ENCODE data around the gene UBE3C. TPM values are rescaled to one million over a fixed set of nuclear protein-coding genes. Genes with fewer than 3 reads are reported as not detected.
A peak's percentile ranks its signal among the peaks of the same experiment; 100 is the strongest.

Gene UBE3C
- total and polyA plus RNA-seq, 2 of the 13 experiments (the other 11 are each of a cell fraction or from before 2014, with no cell fraction given), result 27.0 to 48.2 TPM

DNA sequence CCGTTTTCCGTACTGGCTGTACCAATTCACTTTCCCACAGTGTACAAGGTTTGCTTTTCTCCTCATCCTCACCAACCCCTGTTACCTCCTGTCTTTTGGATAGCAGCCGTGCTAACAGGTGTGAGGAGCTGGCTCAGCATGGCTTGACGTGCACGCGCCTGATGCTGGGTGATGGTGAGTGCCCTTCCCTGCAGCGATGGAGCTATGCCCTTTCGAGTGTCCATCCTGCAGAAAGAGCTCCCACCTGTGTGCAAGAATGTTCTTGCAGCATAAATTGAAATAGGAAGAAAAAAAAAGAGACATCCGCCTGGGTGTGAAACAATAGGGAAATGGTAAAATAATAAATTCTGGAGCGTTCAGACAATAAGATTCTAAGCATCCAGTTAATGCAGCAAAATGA lies 9.5 kb upstream of the UBE3C start:
- ATAC-seq, result no peak
- TF ChIP-seq CEBPB (IDR thresholded peaks at IDR 0.05; ENCODE audit: borderline replicate concordance, low read depth, low read length), result no peak
- TF ChIP-seq STAG1 (CRISPR knock-in tag; IDR thresholded peaks at IDR 0.05), result 0 out of 2 replicates have a peak, but pooled peaks have one; percentile 3
- Histone ChIP-seq H3K4me1 (ENCODE audit: insufficient read depth, low read length) (no peaks in the 10 kb centered on the region), H3K9ac (ENCODE audit: insufficient read depth, low read depth, low read length) (no peak overlapping the region), H3K4me3 (replicated peaks in 1 of 3; ENCODE audit: insufficient read depth in 1 of 3, low read depth in 2 of 3, low read length in 3 of 3) (no peak overlapping the region), H2AFZ (ENCODE audit: low read length) (no peak overlapping the region), H3K79me2 (ENCODE audit: insufficient read depth, low read length) (no peaks in the 10 kb centered on the region), H3K27ac (ENCODE audit: extremely low read length, insufficient read depth, low read length) (no peak overlapping the region), H3K27me3 (ENCODE audit: control insufficient read depth in 1 of 2, insufficient read depth in 2 of 2, low read length in 2 of 2) (peaks cover 4 to 21% of the 10 kb centered on the region in 2 experiments), H3K9me3 (ENCODE audit: low read length) (no peaks in the 10 kb centered on the region), H3K4me2 (ENCODE audit: low read depth, low read length) (no peak overlapping the region), H3K36me3 (replicated peaks in 1 of 2; ENCODE audit: control insufficient read depth in 1 of 2, insufficient read depth in 2 of 2, low read length in 2 of 2) (no peaks in the 10 kb centered on the region), H4K20me1 (ENCODE audit: insufficient read depth, low read length) (no peaks in the 10 kb centered on the region)
- POLR2A ChIA-PET, result no interaction called here
- no peak for FAIRE-seq
- intact Hi-C loops (cut with micrococcal nuclease; ENCODE audit: unreplicated experiment), result no loop called here
- WGBS (ENCODE audit: low lambda C conversion rate), result 79% methylated on average over 10 of the region's 10 CpGs
- CTCF ChIA-PET (ENCODE audit: low intra/inter-chr PET ratio, low total read pairs), result no interaction called here
- in situ Hi-C loops (cut with HindIII; ENCODE audit: extremely low pct_ligation_motif_present, low pct_unique_long_range_greater_than_20kb), result no loop called here
- BruUV-seq (replicated peaks), result no TSS peak
- DNase-seq (ENCODE audit: low spot score), result no peak

GRCh38 chr7:157129907-157130460 lies 8.7 kb upstream of the UBE3C start:
- Histone ChIP-seq H3K27ac (ENCODE audit: extremely low read length, insufficient read depth, low read length) (no peak overlapping the region), H3K27me3 (ENCODE audit: control insufficient read depth in 1 of 2, insufficient read depth in 2 of 2, low read length in 2 of 2) (peaks cover 3 to 13% of the 10 kb centered on the region in 2 experiments), H3K4me3 (replicated peaks in 1 of 3; ENCODE audit: insufficient read depth in 1 of 3, low read depth in 2 of 3, low read length in 3 of 3) (no peak overlapping the region), H4K20me1 (ENCODE audit: insufficient read depth, low read length) (no peaks in the 10 kb centered on the region), H3K36me3 (replicated peaks in 1 of 2; ENCODE audit: control insufficient read depth in 1 of 2, insufficient read depth in 2 of 2, low read length in 2 of 2) (no peaks in the 10 kb centered on the region), H3K79me2 (ENCODE audit: insufficient read depth, low read length) (no peaks in the 10 kb centered on the region), H3K9me3 (ENCODE audit: low read length) (no peaks in the 10 kb centered on the region), H3K4me2 (ENCODE audit: low read depth, low read length) (no peak overlapping the region), H3K9ac (ENCODE audit: insufficient read depth, low read depth, low read length) (no peak overlapping the region), H3K4me1 (ENCODE audit: insufficient read depth, low read length) (no peaks in the 10 kb centered on the region), H2AFZ (ENCODE audit: low read length) (no peak overlapping the region)
- ChIA-PET CTCF (ENCODE audit: low intra/inter-chr PET ratio, low total read pairs) (no interaction called here), POLR2A (no interaction called here)
- FAIRE-seq (no peak), DNase-seq (ENCODE audit: low spot score) (no peak), ATAC-seq (no peak)
- intact Hi-C loops (cut with micrococcal nuclease; ENCODE audit: unreplicated experiment), result loop anchor here (10.0 kb wide), 2 partner anchors 115 to 145 kb away; partner anchors contain the start of gene MNX1
- no TSS peak for BruUV-seq (replicated peaks)
- WGBS (ENCODE audit: low lambda C conversion rate), result 33% methylated on average over 15 of the region's 15 CpGs
- in situ Hi-C loops (cut with HindIII; ENCODE audit: extremely low pct_ligation_motif_present, low pct_unique_long_range_greater_than_20kb), result no loop called here
- TF ChIP-seq FOSL2 (CRISPR knock-in tag; IDR thresholded peaks at IDR 0.05) (no peak), ZNF414 (CRISPR knock-in tag; IDR thresholded peaks at IDR 0.05) (no peak), PHF20 (CRISPR knock-in tag; IDR thresholded peaks at IDR 0.05) (no peak), GPN1 (CRISPR knock-in tag; IDR thresholded peaks at IDR 0.05; ENCODE audit: borderline replicate concordance) (no peak), PAF1 (CRISPR knock-in tag; IDR thresholded peaks at IDR 0.05) (no peak), AHR (CRISPR knock-in tag; IDR thresholded peaks at IDR 0.05) (no peak), ZNF713 (CRISPR knock-in tag; IDR thresholded peaks at IDR 0.05) (no peak), PITX1 (CRISPR knock-in tag; IDR thresholded peaks at IDR 0.05) (no peak), GATAD2A (CRISPR knock-in tag; IDR thresholded peaks at IDR 0.05) (no peak), KAT2B (IDR thresholded peaks at IDR 0.05; ENCODE audit: borderline replicate concordance, low read depth, low read length) (no peak), ZSCAN12 (CRISPR knock-in tag; IDR thresholded peaks at IDR 0.05) (no peak), ZSCAN25 (CRISPR knock-in tag; IDR thresholded peaks at IDR 0.05) (no peak)
- TF ChIP-seq, protein P1, sequence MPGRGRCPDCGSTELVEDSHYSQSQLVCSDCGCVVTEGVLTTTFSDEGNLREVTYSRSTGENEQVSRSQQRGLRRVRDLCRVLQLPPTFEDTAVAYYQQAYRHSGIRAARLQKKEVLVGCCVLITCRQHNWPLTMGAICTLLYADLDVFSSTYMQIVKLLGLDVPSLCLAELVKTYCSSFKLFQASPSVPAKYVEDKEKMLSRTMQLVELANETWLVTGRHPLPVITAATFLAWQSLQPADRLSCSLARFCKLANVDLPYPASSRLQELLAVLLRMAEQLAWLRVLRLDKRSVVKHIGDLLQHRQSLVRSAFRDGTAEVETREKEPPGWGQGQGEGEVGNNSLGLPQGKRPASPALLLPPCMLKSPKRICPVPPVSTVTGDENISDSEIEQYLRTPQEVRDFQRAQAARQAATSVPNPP (CRISPR knock-in tag; IDR thresholded peaks at IDR 0.05), result no peak
- TF ChIP-seq, protein P2, sequence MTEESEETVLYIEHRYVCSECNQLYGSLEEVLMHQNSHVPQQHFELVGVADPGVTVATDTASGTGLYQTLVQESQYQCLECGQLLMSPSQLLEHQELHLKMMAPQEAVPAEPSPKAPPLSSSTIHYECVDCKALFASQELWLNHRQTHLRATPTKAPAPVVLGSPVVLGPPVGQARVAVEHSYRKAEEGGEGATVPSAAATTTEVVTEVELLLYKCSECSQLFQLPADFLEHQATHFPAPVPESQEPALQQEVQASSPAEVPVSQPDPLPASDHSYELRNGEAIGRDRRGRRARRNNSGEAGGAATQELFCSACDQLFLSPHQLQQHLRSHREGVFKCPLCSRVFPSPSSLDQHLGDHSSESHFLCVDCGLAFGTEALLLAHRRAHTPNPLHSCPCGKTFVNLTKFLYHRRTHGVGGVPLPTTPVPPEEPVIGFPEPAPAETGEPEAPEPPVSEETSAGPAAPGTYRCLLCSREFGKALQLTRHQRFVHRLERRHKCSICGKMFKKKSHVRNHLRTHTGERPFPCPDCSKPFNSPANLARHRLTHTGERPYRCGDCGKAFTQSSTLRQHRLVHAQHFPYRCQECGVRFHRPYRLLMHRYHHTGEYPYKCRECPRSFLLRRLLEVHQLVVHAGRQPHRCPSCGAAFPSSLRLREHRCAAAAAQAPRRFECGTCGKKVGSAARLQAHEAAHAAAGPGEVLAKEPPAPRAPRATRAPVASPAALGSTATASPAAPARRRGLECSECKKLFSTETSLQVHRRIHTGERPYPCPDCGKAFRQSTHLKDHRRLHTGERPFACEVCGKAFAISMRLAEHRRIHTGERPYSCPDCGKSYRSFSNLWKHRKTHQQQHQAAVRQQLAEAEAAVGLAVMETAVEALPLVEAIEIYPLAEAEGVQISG (CRISPR knock-in tag; IDR thresholded peaks at IDR 0.05), result no peak

All from HepG2 (cell line).